ENCODE results near the gene SLC36A3. TPM values are rescaled to one million over a fixed set of nuclear protein-coding genes. Genes with fewer than 3 reads are reported as not detected.

The SLC36A3 gene
- total and polyA plus RNA-seq, 11 donors: not detected

DNA sequence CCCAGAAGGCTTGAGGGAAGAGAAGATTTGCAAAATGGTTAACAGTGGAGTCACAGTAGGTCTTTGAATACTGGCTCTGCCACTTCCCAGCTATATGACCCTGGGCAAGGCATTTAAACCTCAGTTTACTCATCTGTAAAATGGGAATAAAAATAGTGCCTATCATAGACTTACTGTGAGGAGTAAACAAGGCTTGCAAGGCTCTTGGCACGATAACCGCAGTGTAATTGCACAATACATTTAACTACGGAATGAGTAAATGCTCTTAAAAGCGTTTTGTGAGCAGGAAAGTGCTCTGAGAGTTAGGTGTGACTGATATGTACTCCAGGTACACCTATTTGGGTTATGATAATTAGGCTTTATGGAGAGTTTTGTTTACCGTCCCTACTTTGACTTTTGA lies 8.4 kb downstream of the SLC36A3 start:
- WGBS, 4 donors: 77 to 85% (median 82%) methylated on average over 5 of the region's 5 CpGs
- H3K27me3 ChIP-seq: peaks cover 0 to 13% (median 0%) of the 10 kb centered on the region in 9 donors
- ATAC-seq (no peak), DNase-seq (no peak)
- intact Hi-C loops (cut with DNase I): no loop called here
- H3K36me3 ChIP-seq: no peaks in the 10 kb centered on the region
- no peak overlapping the region for H3K4me3 ChIP-seq
- no peak for TF ChIP-seq POLR2A (IDR thresholded peaks at IDR 0.05)
- TF ChIP-seq, protein P1, sequence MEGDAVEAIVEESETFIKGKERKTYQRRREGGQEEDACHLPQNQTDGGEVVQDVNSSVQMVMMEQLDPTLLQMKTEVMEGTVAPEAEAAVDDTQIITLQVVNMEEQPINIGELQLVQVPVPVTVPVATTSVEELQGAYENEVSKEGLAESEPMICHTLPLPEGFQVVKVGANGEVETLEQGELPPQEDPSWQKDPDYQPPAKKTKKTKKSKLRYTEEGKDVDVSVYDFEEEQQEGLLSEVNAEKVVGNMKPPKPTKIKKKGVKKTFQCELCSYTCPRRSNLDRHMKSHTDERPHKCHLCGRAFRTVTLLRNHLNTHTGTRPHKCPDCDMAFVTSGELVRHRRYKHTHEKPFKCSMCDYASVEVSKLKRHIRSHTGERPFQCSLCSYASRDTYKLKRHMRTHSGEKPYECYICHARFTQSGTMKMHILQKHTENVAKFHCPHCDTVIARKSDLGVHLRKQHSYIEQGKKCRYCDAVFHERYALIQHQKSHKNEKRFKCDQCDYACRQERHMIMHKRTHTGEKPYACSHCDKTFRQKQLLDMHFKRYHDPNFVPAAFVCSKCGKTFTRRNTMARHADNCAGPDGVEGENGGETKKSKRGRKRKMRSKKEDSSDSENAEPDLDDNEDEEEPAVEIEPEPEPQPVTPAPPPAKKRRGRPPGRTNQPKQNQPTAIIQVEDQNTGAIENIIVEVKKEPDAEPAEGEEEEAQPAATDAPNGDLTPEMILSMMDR (IDR thresholded peaks at IDR 0.05): no peak
- peaks cover 0 to 3% (median 0%) of the 10 kb centered on the region in 12 donors for H3K4me1 ChIP-seq
- no peaks in the 10 kb centered on the region for H3K9me3 ChIP-seq
- H3K27ac ChIP-seq: no peak overlapping the region

DNA sequence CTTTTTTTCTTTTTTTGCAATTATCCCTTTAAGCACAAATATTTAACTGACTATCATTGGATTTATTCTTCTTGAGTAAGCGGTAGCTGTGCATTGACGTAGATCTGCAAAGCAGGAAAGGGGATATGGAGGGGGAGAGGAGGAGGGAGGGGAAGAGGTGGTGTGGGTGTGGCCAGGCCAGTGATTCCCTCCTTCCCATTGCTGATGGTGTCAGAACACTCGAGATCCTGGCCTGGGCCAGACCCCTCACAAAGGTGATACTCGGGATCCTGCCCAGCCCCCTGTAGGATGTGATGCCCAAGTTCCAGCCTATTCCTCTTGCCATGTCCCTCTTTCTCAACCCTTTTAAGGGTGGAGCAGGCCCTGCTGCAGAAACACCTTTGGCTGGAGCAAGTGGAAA lies 9.9 kb downstream of the SLC36A3 start:
- WGBS, 4 donors: 54 to 60% (median 56%) methylated on average over 4 of the region's 4 CpGs
- H3K4me3 ChIP-seq: no peak overlapping the region
- TF ChIP-seq, protein P1 (IDR thresholded peaks at IDR 0.05): no peak
- no peak for TF ChIP-seq POLR2A (IDR thresholded peaks at IDR 0.05)
- no peak for DNase-seq
- H3K4me1 ChIP-seq: peaks cover 0 to 3% (median 0%) of the 10 kb centered on the region in 12 donors
- H3K27me3 ChIP-seq: peaks cover 0 to 13% (median 0%) of the 10 kb centered on the region in 9 donors
- H3K9me3 ChIP-seq: no peaks in the 10 kb centered on the region
- H3K27ac ChIP-seq: no peak overlapping the region
- H3K36me3 ChIP-seq: no peaks in the 10 kb centered on the region
- no peak for ATAC-seq
- intact Hi-C loops (cut with DNase I): no loop called here

DNA sequence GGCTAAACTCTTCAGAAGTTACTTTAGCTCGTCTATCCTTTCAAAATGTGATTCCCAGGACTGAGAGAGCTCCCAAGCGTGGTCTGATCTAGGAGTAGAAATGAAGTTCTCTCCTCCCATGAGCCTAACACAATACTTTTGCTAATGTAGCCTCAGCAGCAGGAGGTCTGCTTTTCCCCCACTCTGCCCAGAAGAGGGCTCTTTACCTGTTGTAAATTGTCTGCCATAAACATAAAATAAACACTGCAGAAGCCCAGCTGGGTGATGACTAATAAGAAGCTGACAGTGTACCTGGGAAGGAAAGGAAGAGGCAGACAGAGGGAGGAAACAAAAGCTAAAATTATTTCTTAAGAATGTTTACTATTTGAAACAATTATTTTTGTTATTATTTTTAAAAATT lies 15.4 kb downstream of the SLC36A3 start:
- no peaks in the 10 kb centered on the region for H3K27me3 ChIP-seq
- H3K4me1 ChIP-seq: no peaks in the 10 kb centered on the region
- no peak overlapping the region for H3K4me3 ChIP-seq
- intact Hi-C loops (cut with DNase I): no loop called here
- no peak overlapping the region for H3K27ac ChIP-seq
- ATAC-seq: no peak
- no peaks in the 10 kb centered on the region for H3K36me3 ChIP-seq
- DNase-seq: no peak
- WGBS, 4 donors: 40 to 63% (median 53%) methylated on average over 2 of the region's 2 CpGs
- TF ChIP-seq POLR2A (IDR thresholded peaks at IDR 0.05): no peak
- TF ChIP-seq, protein P1 (IDR thresholded peaks at IDR 0.05): no peak
- no peaks in the 10 kb centered on the region for H3K9me3 ChIP-seq

DNA sequence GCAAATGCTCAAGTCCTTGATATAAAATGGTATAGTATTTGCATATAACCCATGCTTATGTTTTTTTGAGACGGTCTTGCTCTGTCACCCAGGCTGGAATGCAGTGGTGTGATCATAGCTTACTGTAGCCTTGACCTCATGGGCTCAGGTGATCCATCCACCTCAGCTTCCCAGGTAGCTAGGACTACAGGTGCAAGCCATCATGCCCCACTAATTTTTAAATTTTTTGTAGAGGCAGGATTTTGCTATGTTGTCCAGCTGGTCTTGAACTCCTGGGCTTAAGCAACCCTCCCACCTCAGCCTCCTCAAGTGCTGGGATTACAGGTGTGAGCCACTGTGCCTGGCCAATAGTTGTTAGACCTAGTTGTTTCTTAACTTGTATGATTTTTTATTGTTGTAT lies 17.3 kb downstream of the SLC36A3 start:
- no peak for DNase-seq
- Histone ChIP-seq H3K4me1 (no peaks in the 10 kb centered on the region), H3K9me3 (no peaks in the 10 kb centered on the region), H3K4me3 (no peak overlapping the region), H3K27ac (no peak overlapping the region), H3K36me3 (no peaks in the 10 kb centered on the region), H3K27me3 (no peaks in the 10 kb centered on the region)
- intact Hi-C loops (cut with DNase I): no loop called here
- WGBS, 4 donors: 73 to 91% (median 85%) methylated on average over 1 of the region's 1 CpG
- ATAC-seq: no peak
- TF ChIP-seq, protein P1 (IDR thresholded peaks at IDR 0.05): no peak
- no peak for TF ChIP-seq POLR2A (IDR thresholded peaks at IDR 0.05)

Data from heart left ventricle (tissue), 16 donors.